Measurements from ENCODE around the gene MLXIP.

DNA sequence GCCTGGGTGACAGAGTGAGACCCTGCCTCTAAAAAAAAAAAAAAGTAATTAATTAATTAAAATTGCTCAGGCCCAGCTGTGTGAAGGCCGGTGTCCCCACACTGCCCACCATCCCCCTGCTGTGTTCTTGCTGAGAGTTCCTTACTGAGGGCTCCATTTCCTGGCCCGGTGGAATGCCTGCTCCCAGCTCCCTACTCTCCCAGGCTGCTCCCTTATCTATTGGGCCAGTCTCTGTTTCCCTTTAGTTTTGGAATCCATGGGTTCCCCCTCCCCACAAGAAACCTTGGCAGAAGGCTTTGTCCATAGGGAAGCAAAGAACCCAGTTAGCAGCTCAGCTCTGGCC is 19.0 kb downstream of the MLXIP start:
- TF ChIP-seq POLR2A (IDR thresholded peaks at IDR 0.05; ENCODE audit: low read depth, low read length), result no peak
- TF ChIP-seq, protein P1, sequence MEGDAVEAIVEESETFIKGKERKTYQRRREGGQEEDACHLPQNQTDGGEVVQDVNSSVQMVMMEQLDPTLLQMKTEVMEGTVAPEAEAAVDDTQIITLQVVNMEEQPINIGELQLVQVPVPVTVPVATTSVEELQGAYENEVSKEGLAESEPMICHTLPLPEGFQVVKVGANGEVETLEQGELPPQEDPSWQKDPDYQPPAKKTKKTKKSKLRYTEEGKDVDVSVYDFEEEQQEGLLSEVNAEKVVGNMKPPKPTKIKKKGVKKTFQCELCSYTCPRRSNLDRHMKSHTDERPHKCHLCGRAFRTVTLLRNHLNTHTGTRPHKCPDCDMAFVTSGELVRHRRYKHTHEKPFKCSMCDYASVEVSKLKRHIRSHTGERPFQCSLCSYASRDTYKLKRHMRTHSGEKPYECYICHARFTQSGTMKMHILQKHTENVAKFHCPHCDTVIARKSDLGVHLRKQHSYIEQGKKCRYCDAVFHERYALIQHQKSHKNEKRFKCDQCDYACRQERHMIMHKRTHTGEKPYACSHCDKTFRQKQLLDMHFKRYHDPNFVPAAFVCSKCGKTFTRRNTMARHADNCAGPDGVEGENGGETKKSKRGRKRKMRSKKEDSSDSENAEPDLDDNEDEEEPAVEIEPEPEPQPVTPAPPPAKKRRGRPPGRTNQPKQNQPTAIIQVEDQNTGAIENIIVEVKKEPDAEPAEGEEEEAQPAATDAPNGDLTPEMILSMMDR (IDR thresholded peaks at IDR 0.05; ENCODE audit: extremely low read depth in 1 of 2, insufficient read depth in 1 of 2, low read depth in 1 of 2, low read length in 2 of 2), result no peak

Data from endothelial cell of umbilical vein (primary cell).